CD14-positive monocyte (primary cell): Measurements from ENCODE around the gene SPRY4. TPM values are rescaled to one million over a fixed set of nuclear protein-coding genes. Genes with fewer than 3 reads are reported as not detected.

Source experiments
- DNase-seq, 3 donors: peaks; one replicate each; pipeline ENCODE4 v3.0.0-alpha.2; 2011 to 2022
- H2AFZ ChIP-seq: 2 replicates; pipeline ENCODE4 v1.6.0; 2012; ENCODE audit warnings: mild to moderate bottlenecking, low read depth, low read length, inconsistent platforms; ENCODE audit not compliant: insufficient read depth, poor library complexity, severe bottlenecking
- H3K27ac ChIP-seq, 2 donors: 1 replicate in 1 of 2; 2 replicates in 1 of 2; pipeline ENCODE4 v1.5.1; 2012 to 2013; ENCODE audit warnings: low read length in 2 of 2, control low read depth in 1 of 2, inconsistent platforms in 1 of 2, low read depth in 1 of 2, mild to moderate bottlenecking in 1 of 2
- H3K27me3 ChIP-seq, 2 donors: one replicate each; pipeline versions ENCODE4 v1.6.0 to v1.6.1; 2011 to 2013; ENCODE audit warnings: low read length in 2 of 2; ENCODE audit not compliant: control insufficient read depth in 2 of 2, insufficient read depth in 2 of 2
- H3K36me3 ChIP-seq, 2 donors: replicated peaks in 1 of 2; 1 replicate in 1 of 2; 2 replicates in 1 of 2; pipeline versions ENCODE4 v1.5.1 to v1.6.1; 2012 to 2013; ENCODE audit warnings: low read length in 2 of 2, control low read depth in 1 of 2, inconsistent platforms in 1 of 2, mild to moderate bottlenecking in 1 of 2; ENCODE audit not compliant: insufficient read depth in 2 of 2, control insufficient read depth in 1 of 2
- H3K4me1 ChIP-seq, 2 donors: 1 replicate in 1 of 2; 2 replicates in 1 of 2; pipeline versions ENCODE4 v1.5.1 to v1.6.1; 2012 to 2013; ENCODE audit warnings: low read length in 2 of 2, control low read depth in 1 of 2, inconsistent platforms in 1 of 2, mild to moderate bottlenecking in 1 of 2, moderate library complexity in 1 of 2; ENCODE audit not compliant: insufficient read depth in 2 of 2, control insufficient read depth in 1 of 2
- H3K4me2 ChIP-seq: replicated peaks from 2 replicates; pipeline ENCODE3; 2012; ENCODE audit warnings: low read length, moderate library complexity, mild to moderate bottlenecking; ENCODE audit not compliant: poor library complexity, severe bottlenecking; ENCODE audit errors: extremely low read depth
- H3K4me3 ChIP-seq, 3 experiments: fragments of 200-600 bp in 1 of 3; sonication (generic) in 1 of 3; replicated peaks in 1 of 3; 1 replicate in 2 of 3; 2 replicates in 1 of 3; pipeline ENCODE4 v1.5.1; 2011 to 2013; ENCODE audit warnings: low read length in 3 of 3, mild to moderate bottlenecking in 3 of 3, control low read depth in 2 of 3, low read depth in 2 of 3, inconsistent platforms in 1 of 3, moderate library complexity in 1 of 3
- H3K79me2 ChIP-seq: 2 replicates; pipeline ENCODE4 v1.6.0; 2012; ENCODE audit warnings: mild to moderate bottlenecking, control low read depth, inconsistent platforms, low read length, moderate library complexity; ENCODE audit not compliant: insufficient read depth
- H3K9ac ChIP-seq: 2 replicates; pipeline ENCODE4 v1.6.0; 2017; ENCODE audit warnings: low read length, mild to moderate bottlenecking; ENCODE audit not compliant: insufficient read depth, poor library complexity, severe bottlenecking
- H3K9me3 ChIP-seq, 2 donors: replicated peaks in 1 of 2; 1 replicate in 1 of 2; 2 replicates in 1 of 2; pipeline versions ENCODE4 v1.5.1 to v1.6.1; 2012 to 2013; ENCODE audit warnings: low read length in 2 of 2, control low read depth in 1 of 2; ENCODE audit not compliant: control insufficient read depth in 1 of 2, insufficient read depth in 1 of 2
- H4K20me1 ChIP-seq: 2 replicates; pipeline ENCODE4 v1.6.0; 2012; ENCODE audit warnings: mild to moderate bottlenecking, low read length, control low read depth, moderate library complexity; ENCODE audit not compliant: insufficient read depth
- H3K27ac Mint-ChIP-seq, 7 donors: one replicate each; pipeline ENCODE4 v1.8.0; 2020; ENCODE audit warnings: mild to moderate bottlenecking in 7 of 7, mixed read lengths in 7 of 7, moderate library complexity in 6 of 7, inconsistent platforms in 2 of 7
- H3K27me3 Mint-ChIP-seq, 3 donors: one replicate each; pipeline ENCODE4 v1.8.0; 2021 to 2022; ENCODE audit warnings: low read depth in 3 of 3, mild to moderate bottlenecking in 3 of 3, mixed read lengths in 3 of 3, moderate library complexity in 3 of 3, inconsistent platforms in 1 of 3
- H3K36me3 Mint-ChIP-seq, 2 donors: one replicate each; pipeline ENCODE4 v1.8.0; 2020; ENCODE audit warnings: mixed read lengths in 2 of 2, inconsistent platforms in 1 of 2, mild to moderate bottlenecking in 1 of 2
- H3K4me1 Mint-ChIP-seq: one replicate; pipeline ENCODE4 v1.8.0; 2020; ENCODE audit warnings: mild to moderate bottlenecking, mixed read lengths
- H3K4me3 Mint-ChIP-seq, 2 donors: one replicate each; pipeline ENCODE4 v1.8.0; 2020; ENCODE audit warnings: mild to moderate bottlenecking in 2 of 2, mixed read lengths in 2 of 2, moderate library complexity in 1 of 2
- H3K9me3 Mint-ChIP-seq, 7 donors: one replicate each; pipeline ENCODE4 v1.8.0; 2020 to 2022; ENCODE audit warnings: mixed read lengths in 7 of 7, mild to moderate bottlenecking in 6 of 7, moderate library complexity in 6 of 7, inconsistent platforms in 2 of 7
- WGBS: methylation state at CpG from one replicate; pipeline ENCODE4 v1.1.5; 2013; ENCODE audit warnings: missing lambda C conversion rate; ENCODE audit not compliant: insufficient coverage; 5-methylcytosine and 5-hydroxymethylcytosine counted together
- intact Hi-C, 2 donors: fragments of 100-400 bp; cut with micrococcal nuclease; formaldehyde crosslinking; loops; one replicate each; pipeline versions ENCODE4 v1.15.0 to v1.15.1; 2023
- polyA plus RNA-seq, 3 donors: library from polyadenylated mRNA; depleted of rRNA in 1 of 3; unstranded in 2 of 3; stranded (reverse) in 1 of 3; fragments of 300-500 nt in 2 of 3; fragments of >200 nt in 1 of 3; fragmentation: Illumina TruSeq in 2 of 3; gene quantifications; 1 replicate in 2 of 3; 2 replicates in 1 of 3; pipeline ENCODE4 v1.2.3, GENCODE V29; 2012 to 2021
- TF ChIP-seq, protein P1 (sequence below): fragments of 200-600 bp; IDR thresholded peaks from one replicate; pipeline ENCODE4 v1.8.0; 2022; ENCODE audit warnings: antibody characterized with exemption, mild to moderate bottlenecking

The SPRY4 gene
- polyA plus RNA-seq, 3 donors = not detected

DNA sequence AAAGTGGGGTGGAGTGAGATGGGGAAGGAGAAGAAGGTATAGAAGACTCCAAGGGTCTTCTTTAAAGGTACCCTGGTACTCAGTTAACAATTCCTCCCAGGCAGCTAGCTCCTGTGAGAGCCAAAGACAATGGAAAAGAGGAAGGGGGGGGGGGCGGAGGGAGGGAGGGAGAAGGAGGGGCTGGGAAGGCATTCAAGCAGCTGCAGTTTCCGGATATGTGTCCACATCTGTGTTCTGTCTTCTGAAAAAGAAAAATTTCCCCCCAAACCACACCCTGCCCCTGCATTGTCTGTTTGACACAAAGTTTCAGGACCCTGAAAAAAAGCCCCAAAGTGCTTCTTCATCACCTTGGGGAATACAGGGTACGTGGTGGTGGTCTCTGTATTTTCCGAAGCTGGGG lies 11.1 kb downstream of the SPRY4 start:
- Histone ChIP-seq H2AFZ (no peak overlapping the region), H3K9ac (no peak overlapping the region), H3K36me3 (no peaks in the 10 kb centered on the region), H3K79me2 (no peaks in the 10 kb centered on the region), H3K4me1 (no peaks in the 10 kb centered on the region), H3K27me3 (peaks cover 9 to 24% of the 10 kb centered on the region in 2 donors), H3K9me3 (no peaks in the 10 kb centered on the region), H4K20me1 (no peaks in the 10 kb centered on the region), H3K4me2 (no peak overlapping the region), H3K4me3 (no peak overlapping the region), H3K27ac (no peak overlapping the region)
- Mint-ChIP-seq H3K4me1 (peaks cover 5% of the 10 kb centered on the region), H3K27ac (no peak overlapping the region), H3K4me3 (no peak overlapping the region), H3K27me3 (peaks cover 28 to 51% (median 34%) of the 10 kb centered on the region in 3 donors), H3K36me3 (no peaks in the 10 kb centered on the region), H3K9me3 (peaks cover 0 to 1% (median 0%) of the 10 kb centered on the region in 7 donors)
- WGBS = 63% methylated on average over 2 of the region's 4 CpGs
- TF ChIP-seq, protein P1, sequence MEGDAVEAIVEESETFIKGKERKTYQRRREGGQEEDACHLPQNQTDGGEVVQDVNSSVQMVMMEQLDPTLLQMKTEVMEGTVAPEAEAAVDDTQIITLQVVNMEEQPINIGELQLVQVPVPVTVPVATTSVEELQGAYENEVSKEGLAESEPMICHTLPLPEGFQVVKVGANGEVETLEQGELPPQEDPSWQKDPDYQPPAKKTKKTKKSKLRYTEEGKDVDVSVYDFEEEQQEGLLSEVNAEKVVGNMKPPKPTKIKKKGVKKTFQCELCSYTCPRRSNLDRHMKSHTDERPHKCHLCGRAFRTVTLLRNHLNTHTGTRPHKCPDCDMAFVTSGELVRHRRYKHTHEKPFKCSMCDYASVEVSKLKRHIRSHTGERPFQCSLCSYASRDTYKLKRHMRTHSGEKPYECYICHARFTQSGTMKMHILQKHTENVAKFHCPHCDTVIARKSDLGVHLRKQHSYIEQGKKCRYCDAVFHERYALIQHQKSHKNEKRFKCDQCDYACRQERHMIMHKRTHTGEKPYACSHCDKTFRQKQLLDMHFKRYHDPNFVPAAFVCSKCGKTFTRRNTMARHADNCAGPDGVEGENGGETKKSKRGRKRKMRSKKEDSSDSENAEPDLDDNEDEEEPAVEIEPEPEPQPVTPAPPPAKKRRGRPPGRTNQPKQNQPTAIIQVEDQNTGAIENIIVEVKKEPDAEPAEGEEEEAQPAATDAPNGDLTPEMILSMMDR = no peak
- intact Hi-C loops = no loop called here
- no peak for DNase-seq

GRCh38 chr5:142313275-142313674 lies 11.5 kb downstream of the SPRY4 start:
- DNase-seq = no peak
- WGBS = 81% methylated on average over 6 of the region's 10 CpGs
- H3K36me3 Mint-ChIP-seq = no peaks in the 10 kb centered on the region
- Histone ChIP-seq H3K79me2 (no peaks in the 10 kb centered on the region), H3K4me3 (no peak overlapping the region), H3K27ac (no peak overlapping the region), H2AFZ (no peak overlapping the region), H3K9me3 (no peaks in the 10 kb centered on the region), H3K4me2 (no peak overlapping the region), H3K4me1 (no peaks in the 10 kb centered on the region), H4K20me1 (no peaks in the 10 kb centered on the region), H3K9ac (no peak overlapping the region), H3K27me3 (peaks cover 9 to 24% of the 10 kb centered on the region in 2 donors), H3K36me3 (no peaks in the 10 kb centered on the region)
- no peak overlapping the region for H3K27ac Mint-ChIP-seq
- peaks cover 5% of the 10 kb centered on the region for H3K4me1 Mint-ChIP-seq
- TF ChIP-seq, protein P1 = no peak
- intact Hi-C loops = no loop called here
- H3K27me3 Mint-ChIP-seq = peaks cover 27 to 50% (median 34%) of the 10 kb centered on the region in 3 donors
- peaks cover 0 to 1% (median 0%) of the 10 kb centered on the region in 7 donors for H3K9me3 Mint-ChIP-seq
- H3K4me3 Mint-ChIP-seq = no peak overlapping the region
